Measurements from ENCODE around the gene CDH4.

GRCh38 chr20:61330441-61330840 is 78.4 kb downstream of the CDH4 start:
- TF ChIP-seq, protein P1, sequence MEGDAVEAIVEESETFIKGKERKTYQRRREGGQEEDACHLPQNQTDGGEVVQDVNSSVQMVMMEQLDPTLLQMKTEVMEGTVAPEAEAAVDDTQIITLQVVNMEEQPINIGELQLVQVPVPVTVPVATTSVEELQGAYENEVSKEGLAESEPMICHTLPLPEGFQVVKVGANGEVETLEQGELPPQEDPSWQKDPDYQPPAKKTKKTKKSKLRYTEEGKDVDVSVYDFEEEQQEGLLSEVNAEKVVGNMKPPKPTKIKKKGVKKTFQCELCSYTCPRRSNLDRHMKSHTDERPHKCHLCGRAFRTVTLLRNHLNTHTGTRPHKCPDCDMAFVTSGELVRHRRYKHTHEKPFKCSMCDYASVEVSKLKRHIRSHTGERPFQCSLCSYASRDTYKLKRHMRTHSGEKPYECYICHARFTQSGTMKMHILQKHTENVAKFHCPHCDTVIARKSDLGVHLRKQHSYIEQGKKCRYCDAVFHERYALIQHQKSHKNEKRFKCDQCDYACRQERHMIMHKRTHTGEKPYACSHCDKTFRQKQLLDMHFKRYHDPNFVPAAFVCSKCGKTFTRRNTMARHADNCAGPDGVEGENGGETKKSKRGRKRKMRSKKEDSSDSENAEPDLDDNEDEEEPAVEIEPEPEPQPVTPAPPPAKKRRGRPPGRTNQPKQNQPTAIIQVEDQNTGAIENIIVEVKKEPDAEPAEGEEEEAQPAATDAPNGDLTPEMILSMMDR (conservative IDR thresholded peaks at IDR 0.05), result no peak
- TF ChIP-seq EZH2 (IDR thresholded peaks at IDR 0.05; ENCODE audit: low read depth), result no peak
